ENCODE data around the gene C21orf58. TPM values are rescaled to one million over a fixed set of nuclear protein-coding genes. Genes with fewer than 3 reads are reported as not detected.
"Not testable (repeated sequence)": the region's sequence is repeated elsewhere in the genome, so short reads cannot be mapped to it uniquely, and the experiment has no call there.

The C21orf58 gene
- total RNA-seq, 1 donor from 2014 or later: 4.4 TPM

- DNase-seq (ENCODE audit: low spot score): peak; percentile 82
These were observed 861 bp upstream of the C21orf58 start for GRCh38 chr21:46324390-46325072.

GRCh38 chr21:46323227-46323709 lies 402 bp downstream of the C21orf58 start:
- no peak for DNase-seq (ENCODE audit: low spot score)

GRCh38 chr21:46322351-46323226 lies 1.1 kb downstream of the C21orf58 start:
- DNase-seq (ENCODE audit: low spot score): no peak

DNA sequence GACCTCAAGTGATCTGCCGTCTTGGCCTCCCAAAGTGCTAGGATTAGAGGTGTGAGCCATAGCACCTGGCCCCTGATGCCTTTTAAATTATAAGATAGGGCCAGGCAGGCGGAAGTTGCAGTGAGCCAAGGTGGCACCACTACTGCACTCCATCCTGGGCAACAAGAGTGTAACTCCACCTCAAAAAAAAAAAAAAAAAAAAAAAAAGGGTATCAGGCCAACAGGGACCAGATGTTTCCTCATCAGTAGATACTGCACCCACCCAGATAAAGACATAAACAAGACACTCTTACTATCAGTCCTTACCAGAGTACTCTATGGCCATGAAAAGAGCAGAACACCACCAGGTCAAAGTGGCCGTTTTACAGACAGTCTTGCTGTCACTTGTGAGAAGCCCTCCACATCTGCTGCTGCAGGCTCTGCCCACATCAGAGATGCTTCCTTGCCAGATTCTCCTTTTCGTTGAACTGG lies 3.3 kb downstream of the C21orf58 start:
- DNase-seq (ENCODE audit: low spot score): no peak

GRCh38 chr21:46319186-46319585 lies 4.5 kb downstream of the C21orf58 start:
- DNase-seq (ENCODE audit: low spot score): no peak

DNA sequence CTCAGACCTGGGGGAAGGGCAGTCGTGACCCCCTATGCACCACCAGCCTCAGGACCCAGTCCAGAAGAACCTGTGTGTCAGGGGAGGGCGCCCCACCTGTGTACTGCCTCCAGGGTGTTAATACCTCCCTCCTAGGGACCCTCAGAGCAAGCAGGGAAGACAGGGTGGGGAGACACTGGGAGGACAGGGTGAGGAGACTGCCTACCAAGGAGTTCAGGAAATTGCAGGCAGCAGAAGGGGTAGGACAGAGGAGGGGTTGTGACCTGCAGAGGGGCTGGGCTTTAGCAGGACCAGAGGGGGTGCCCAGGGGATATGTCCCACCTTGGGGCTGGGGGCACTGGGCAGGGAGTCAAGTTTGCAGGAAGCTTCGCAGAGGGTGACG lies 5.2 kb downstream of the C21orf58 start:
- no peak for DNase-seq (ENCODE audit: low spot score)

DNA sequence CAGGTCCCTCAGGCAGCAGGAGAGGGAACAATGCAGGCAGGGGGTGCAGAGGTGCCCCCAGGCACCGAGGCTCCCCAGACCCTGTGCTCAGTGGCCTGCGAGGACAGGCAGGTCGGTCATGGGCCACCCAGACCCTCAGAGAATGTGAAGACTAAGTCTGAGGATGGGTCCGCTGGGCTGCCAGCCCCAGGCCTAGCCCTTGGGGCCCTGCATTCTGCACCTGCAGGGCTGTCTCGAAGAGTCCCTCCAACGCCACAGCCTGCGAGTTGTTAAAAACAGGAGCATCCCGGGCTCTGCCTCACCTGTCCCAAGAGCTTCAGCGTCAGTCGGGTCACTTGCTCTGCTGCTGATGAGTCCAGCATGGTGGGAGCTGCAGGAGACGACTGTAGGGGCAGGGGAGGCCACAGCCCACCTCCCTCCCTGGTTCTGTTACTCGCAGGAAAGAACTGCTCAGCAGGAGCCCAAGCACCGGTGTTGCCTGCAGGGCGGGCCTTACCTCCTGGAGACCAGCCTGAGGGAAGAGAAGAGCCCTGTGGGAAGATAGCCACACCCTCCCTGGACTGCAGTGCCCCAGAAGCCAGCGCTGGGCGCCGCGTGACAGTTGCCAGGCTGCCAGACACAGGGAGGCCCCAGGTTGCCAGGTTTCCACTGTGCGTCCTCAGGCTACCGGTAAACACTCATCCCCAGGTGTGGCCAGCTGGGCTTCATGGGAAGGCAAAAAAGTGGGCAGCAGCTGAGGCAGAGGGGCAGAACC lies 5.8 kb downstream of the C21orf58 start:
- DNase-seq (ENCODE audit: low spot score): peak; percentile 64

DNA sequence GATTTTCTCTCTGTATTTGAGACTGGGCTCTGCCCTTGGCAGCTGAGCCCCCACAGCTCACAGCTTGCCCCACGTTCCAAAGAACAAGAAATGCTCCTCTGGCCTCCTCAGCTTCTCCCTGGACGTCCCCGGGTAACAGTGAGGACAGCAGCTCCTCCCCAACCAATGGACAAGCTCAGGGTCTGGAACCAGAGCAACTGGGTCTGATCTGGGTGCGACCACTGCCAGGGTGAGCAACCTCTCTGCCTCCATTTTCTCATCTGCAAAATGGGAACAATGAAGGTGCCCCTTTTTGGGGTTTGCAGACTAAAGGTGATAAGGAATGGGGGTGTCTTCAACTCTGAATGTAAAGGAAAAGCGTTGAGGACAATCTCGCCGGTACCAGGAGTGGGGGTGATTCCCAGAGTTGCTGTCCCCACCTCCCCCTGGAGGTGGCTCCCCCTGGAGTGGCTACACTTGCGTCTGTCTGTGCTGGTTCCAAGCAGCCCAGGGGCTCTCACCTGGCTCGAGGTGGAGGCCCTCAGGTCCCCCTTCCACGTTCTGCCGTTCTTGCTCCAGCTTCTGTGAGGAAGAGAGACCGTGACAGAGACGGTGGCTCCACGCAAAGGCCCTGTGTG lies 6.9 kb downstream of the C21orf58 start:
- no peak for DNase-seq (ENCODE audit: low spot score)

DNA sequence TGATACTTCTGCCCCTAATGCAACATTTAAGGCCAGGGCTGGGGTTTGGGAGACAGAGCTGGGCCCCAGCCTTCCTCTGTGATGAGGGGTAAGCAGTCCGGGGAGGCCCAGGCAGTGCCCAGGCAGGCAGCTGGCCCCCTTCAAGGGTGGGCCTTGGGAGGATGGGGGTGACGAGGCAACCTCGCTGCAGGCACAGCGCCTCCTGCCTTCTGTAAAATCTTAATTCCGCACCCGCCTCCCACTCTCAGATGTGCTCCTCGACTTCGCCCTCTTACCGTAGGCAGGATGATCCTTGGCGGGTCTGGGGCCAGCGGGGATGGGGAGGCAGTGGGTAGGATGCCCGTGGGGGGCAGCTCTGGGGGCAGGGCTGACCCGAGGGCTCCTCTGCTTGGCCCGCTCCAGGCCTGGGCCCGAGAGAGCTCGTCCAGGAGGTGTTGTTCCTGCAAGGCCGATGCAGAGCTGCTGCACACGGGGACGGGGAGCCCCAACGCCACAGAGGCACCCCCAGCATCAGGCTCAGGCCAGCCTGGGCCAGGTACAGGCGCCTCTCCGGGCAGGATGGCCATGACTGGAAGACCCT lies 9.1 kb downstream of the C21orf58 start:
- no peak for DNase-seq (ENCODE audit: low spot score)

GRCh38 chr21:46312949-46313348 lies 10.7 kb downstream of the C21orf58 start:
- no peak for DNase-seq (ENCODE audit: low spot score)

DNA sequence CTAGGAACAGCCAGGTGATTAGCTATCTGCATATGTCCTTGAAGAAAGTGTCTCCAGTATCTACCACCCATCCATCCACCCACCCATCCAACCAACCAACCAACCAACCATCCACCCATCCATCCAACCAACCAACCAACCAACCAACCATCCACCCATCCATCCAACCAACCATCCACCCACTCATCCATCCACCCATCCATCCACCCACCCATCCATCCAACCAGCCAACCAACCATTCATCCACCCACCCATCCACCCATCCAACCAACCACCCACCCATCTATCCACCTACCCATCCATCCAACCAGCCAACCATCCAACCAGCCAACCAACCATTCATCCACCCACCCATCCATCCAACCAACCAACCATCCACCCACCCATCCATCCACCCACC lies 12.1 kb downstream of the C21orf58 start:
- DNase-seq (ENCODE audit: low spot score): no peak

DNA sequence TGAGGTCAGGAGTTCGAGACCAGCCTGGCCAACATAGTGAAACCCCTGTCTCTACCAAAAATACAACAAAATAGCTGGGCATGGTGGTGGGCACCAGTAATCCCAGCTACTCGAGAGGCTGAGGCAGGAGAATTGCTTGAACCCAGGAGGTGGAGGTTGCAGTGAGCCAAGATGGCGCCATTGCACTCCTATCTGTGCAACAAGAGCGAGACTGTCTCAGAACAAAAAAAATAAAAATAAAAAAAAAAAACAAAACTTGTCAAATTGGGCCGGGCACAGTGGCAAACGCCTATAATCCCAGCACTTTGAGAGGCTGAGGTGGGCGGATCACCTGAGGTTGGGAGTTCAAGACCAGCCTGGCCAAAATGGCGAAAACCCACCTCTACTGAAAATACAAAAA lies 13.4 kb downstream of the C21orf58 start:
- DNase-seq (ENCODE audit: low spot score): not testable (repeated sequence)

GRCh38 chr21:46308431-46308830 lies 15.2 kb downstream of the C21orf58 start:
- DNase-seq (ENCODE audit: low spot score): no peak

- DNase-seq (ENCODE audit: low spot score): no peak
These were observed 16.0 kb downstream of the C21orf58 start for GRCh38 chr21:46307625-46308024.

DNA sequence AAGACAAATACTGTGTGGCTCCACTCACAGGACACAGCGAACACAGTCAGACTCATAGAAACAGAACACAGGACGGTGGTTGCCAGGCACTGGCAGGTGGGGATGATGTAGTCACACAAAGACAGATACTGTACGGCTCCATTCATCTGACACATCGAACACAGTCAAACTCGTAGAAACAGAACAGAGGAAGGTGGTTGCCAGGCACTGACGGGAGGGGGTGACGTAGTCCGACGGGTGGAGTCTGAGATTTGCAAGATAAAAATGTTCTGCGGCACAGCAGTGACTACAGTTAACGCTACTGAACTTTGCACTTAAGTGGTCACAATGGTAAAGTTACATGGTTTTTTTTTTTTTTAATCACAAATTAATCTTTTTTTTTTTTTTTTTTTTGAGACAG lies 18.7 kb downstream of the C21orf58 start:
- no peak for DNase-seq (ENCODE audit: low spot score)

- no peak for DNase-seq (ENCODE audit: low spot score)
These were observed 19.2 kb downstream of the C21orf58 start for GRCh38 chr21:46304437-46304836.

DNA sequence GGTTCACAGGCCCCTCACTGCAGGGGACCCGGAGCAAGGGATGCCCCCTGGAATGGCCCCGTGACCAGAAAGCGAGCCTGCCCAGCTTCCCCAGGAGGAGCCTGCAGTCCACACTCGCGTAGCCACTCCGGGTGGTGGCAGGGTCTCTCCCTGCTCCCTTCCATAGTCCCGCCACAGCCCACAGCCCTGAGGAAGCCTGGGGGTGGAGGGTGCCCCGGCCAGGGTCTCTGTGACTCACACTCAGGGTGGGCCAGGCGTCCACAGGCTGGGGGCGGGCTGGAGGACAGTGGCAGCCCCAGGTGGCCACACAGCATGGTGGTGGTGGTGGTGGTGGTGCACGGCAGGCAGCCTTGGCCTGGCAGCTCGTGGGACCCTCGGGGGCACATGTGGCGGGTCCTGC lies 21.9 kb downstream of the C21orf58 start:
- DNase-seq (ENCODE audit: low spot score): no peak

- no peak for DNase-seq (ENCODE audit: low spot score)
These were observed 24.5 kb downstream of the C21orf58 start for GRCh38 chr21:46299167-46299566.

DNA sequence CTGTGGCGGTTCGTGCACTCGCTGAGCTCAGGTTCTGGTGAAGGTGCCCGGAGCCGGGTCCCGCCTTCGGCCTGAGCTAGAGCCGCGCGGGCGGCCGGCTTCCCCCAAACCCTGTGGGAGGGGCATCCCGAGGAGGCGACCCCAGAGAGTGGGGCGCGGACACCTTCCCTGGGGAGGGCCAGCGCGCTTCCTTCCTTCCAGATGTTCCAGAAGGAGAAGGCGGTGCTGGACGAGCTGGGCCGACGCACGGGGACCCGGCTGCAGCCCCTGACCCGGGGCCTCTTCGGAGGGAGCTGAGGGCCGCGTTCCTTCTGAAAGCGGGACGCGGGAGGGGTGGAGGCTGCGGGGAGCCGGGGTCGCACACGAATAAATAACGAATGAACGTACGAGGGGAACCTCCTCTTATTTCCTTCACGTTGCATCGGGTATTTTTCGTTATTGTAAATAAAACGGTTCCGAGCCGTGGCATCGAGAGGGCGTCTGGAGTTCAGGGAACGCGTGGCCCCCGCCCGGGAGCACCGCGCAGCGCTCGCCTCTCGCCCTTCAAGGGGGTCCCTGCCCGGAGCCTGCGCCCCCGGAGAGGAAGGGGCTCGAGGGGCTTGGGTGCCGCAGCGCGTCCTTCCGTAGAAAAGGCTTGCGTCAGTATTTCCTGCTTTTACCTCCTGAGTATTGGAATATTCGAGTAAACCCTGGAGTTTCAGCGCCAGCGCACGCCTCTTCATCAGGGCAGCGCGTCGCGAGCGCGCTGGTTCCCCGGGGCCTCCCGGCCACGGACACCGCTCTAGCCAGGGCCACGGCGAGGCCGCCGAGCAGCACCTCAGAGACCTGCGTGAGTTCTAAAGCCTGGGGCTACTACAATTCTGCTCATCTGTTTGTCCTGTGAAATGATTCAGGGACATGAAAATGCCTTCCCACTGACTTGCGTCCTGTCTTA lies 26.1 kb downstream of the C21orf58 start:
- no peak for DNase-seq (ENCODE audit: low spot score)

Measured in mucosa of gallbladder (tissue), 1 donor.